ELF-1 (cell line): ENCODE measurements around the gene NDUFAF8.
A peak's percentile ranks its signal among the peaks of the same experiment; 100 is the strongest.
"Not testable (repeated sequence)": the region's sequence is repeated elsewhere in the genome, so short reads cannot be mapped to it uniquely, and the experiment has no call there.

ENCODE experiments used
- DNase-seq: peaks from one replicate; pipeline ENCODE4 v3.0.0-alpha.2; 2016; ENCODE audit warnings: low read depth, low spot score

Gene NDUFAF8

GRCh38 chr17:81222906-81223761 lies 16.0 kb upstream of the NDUFAF8 start, which contains the start of gene CEP131:
Gene CEP131 (minus strand): TSS chr17:81222965. CDS start chr17:81220056, 2,909 bp downstream.
- DNase-seq, result peak; percentile 98

GRCh38 chr17:81223762-81224130 lies 15.4 kb upstream of the NDUFAF8 start:
- DNase-seq, result peak; percentile 57

GRCh38 chr17:81227630-81228029 lies 11.5 kb upstream of the NDUFAF8 start:
- DNase-seq, result not testable (repeated sequence)

GRCh38 chr17:81228420-81228819 lies 10.7 kb upstream of the NDUFAF8 start:
- peak; percentile 36 for DNase-seq

- no peak for DNase-seq
Measured at GRCh38 chr17:81228834-81229665, 10.1 kb upstream of the NDUFAF8 start.

GRCh38 chr17:81229666-81229920 lies 9.5 kb upstream of the NDUFAF8 start:
- no peak for DNase-seq

- peak; percentile 47 for DNase-seq
Measured at GRCh38 chr17:81230043-81230820, 8.9 kb upstream of the NDUFAF8 start.

GRCh38 chr17:81231121-81231645 lies 7.9 kb upstream of the NDUFAF8 start:
- DNase-seq, result no peak

- no peak for DNase-seq
Measured at GRCh38 chr17:81231766-81232581, 7.1 kb upstream of the NDUFAF8 start.

- no peak for DNase-seq
Measured at GRCh38 chr17:81232616-81233241, 6.4 kb upstream of the NDUFAF8 start.

GRCh38 chr17:81233316-81233715 lies 5.8 kb upstream of the NDUFAF8 start:
- DNase-seq, result no peak

GRCh38 chr17:81233811-81234505 lies 5.2 kb upstream of the NDUFAF8 start:
- DNase-seq, result no peak

- DNase-seq, result no peak
Measured at GRCh38 chr17:81234506-81234855, 4.6 kb upstream of the NDUFAF8 start.

GRCh38 chr17:81234940-81235821 lies 3.9 kb upstream of the NDUFAF8 start:
- peak; percentile 58 for DNase-seq

- DNase-seq, result no peak
Measured at GRCh38 chr17:81235822-81236740, 3.0 kb upstream of the NDUFAF8 start.

- DNase-seq, result no peak
Measured at GRCh38 chr17:81236784-81237183, 2.3 kb upstream of the NDUFAF8 start.

GRCh38 chr17:81237591-81238489 lies 1.3 kb upstream of the NDUFAF8 start:
- DNase-seq, result no peak
